ENCODE measurements around the gene BCAS4.

- TF ChIP-seq CTCF (tag by site-specific recombination; IDR thresholded peaks at IDR 0.05), result no peak
- no peak for TF ChIP-seq HOXA7 (CRISPR knock-in tag; IDR thresholded peaks at IDR 0.05; ENCODE audit: borderline replicate concordance)
- TF ChIP-seq ZNF394 (tag by site-specific recombination; IDR thresholded peaks at IDR 0.05; ENCODE audit: borderline replicate concordance), result no peak
- TF ChIP-seq ZNF26 (tag by site-specific recombination; IDR thresholded peaks at IDR 0.05), result no peak
- TF ChIP-seq, protein P1, sequence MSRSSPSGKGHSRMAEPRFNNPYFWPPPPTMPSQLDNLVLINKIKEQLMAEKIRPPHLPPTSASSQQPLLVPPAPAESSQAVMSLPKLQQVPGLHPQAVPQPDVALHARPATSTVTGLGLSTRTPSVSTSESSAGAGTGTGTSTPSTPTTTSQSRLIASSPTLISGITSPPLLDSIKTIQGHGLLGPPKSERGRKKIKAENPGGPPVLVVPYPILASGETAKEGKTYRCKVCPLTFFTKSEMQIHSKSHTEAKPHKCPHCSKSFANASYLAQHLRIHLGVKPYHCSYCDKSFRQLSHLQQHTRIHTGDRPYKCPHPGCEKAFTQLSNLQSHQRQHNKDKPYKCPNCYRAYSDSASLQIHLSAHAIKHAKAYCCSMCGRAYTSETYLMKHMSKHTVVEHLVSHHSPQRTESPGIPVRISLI (tag by site-specific recombination; IDR thresholded peaks at IDR 0.05), result no peak
- no peak for TF ChIP-seq ZNF792 (tag by site-specific recombination; IDR thresholded peaks at IDR 0.05)
- TF ChIP-seq ZBTB49 (tag by site-specific recombination; IDR thresholded peaks at IDR 0.05; ENCODE audit: low read depth), result no peak
Measured at GRCh38 chr20:50758992-50759391, 35.9 kb upstream of the BCAS4 start.
